ENCODE results near the gene NFAT5. TPM values are rescaled to one million over a fixed set of nuclear protein-coding genes. Genes with fewer than 3 reads are reported as not detected.
A peak's percentile ranks its signal among the peaks of the same experiment; 100 is the strongest.
"Not testable (repeated sequence)": the region's sequence is repeated elsewhere in the genome, so short reads cannot be mapped to it uniquely, and the experiment has no call there.

The NFAT5 gene
- total RNA-seq, 1 donor from 2014 or later, result 41.0 TPM

GRCh38 chr16:69568676-69569075, 2.9 kb downstream of the NFAT5 start:
- Mint-ChIP-seq H3K27me3 (ENCODE audit: low read depth) (no peaks in the 10 kb centered on the region), H3K27ac (ENCODE audit: unreplicated experiment) (peak overlapping the region; percentile 27), H3K4me1 (ENCODE audit: low read depth) (peaks cover 43% of the 10 kb centered on the region), H3K4me3 (ENCODE audit: unreplicated experiment) (peak overlapping the region; percentile 16), H3K36me3 (ENCODE audit: low read depth) (peaks cover 3% of the 10 kb centered on the region), H3K9me3 (ENCODE audit: low read depth) (no peaks in the 10 kb centered on the region)
- no peak for DNase-seq (ENCODE audit: low spot score)
- no peak for TF ChIP-seq CTCF (IDR thresholded peaks at IDR 0.05)

GRCh38 chr16:69578771-69579170, 13.0 kb downstream of the NFAT5 start:
- not testable (repeated sequence) for DNase-seq (ENCODE audit: low spot score); H3K27ac Mint-ChIP-seq (ENCODE audit: unreplicated experiment); H3K36me3 Mint-ChIP-seq (ENCODE audit: low read depth); H3K27me3 Mint-ChIP-seq (ENCODE audit: low read depth); H3K4me3 Mint-ChIP-seq (ENCODE audit: unreplicated experiment); H3K9me3 Mint-ChIP-seq (ENCODE audit: low read depth)
- H3K4me1 Mint-ChIP-seq (ENCODE audit: low read depth), result peaks cover 21% of the 10 kb centered on the region

- Mint-ChIP-seq H3K36me3 (ENCODE audit: low read depth) (no peaks in the 10 kb centered on the region), H3K9me3 (ENCODE audit: low read depth) (peaks cover 3% of the 10 kb centered on the region), H3K4me3 (ENCODE audit: unreplicated experiment) (no peak overlapping the region), H3K4me1 (ENCODE audit: low read depth) (peaks cover 21% of the 10 kb centered on the region), H3K27me3 (ENCODE audit: low read depth) (no peaks in the 10 kb centered on the region), H3K27ac (ENCODE audit: unreplicated experiment) (no peak overlapping the region)
- no peak for TF ChIP-seq CTCF (IDR thresholded peaks at IDR 0.05)
- no peak for DNase-seq (ENCODE audit: low spot score)
These were observed 14.2 kb downstream of the NFAT5 start for GRCh38 chr16:69579783-69580481.

GRCh38 chr16:69581297-69581696, 15.5 kb downstream of the NFAT5 start:
- Mint-ChIP-seq H3K27ac (ENCODE audit: unreplicated experiment) (no peak overlapping the region), H3K9me3 (ENCODE audit: low read depth) (peaks cover 3% of the 10 kb centered on the region), H3K36me3 (ENCODE audit: low read depth) (peaks cover 1% of the 10 kb centered on the region), H3K4me1 (ENCODE audit: low read depth) (peaks cover 30% of the 10 kb centered on the region), H3K4me3 (ENCODE audit: unreplicated experiment) (no peak overlapping the region), H3K27me3 (ENCODE audit: low read depth) (no peaks in the 10 kb centered on the region)
- TF ChIP-seq CTCF (IDR thresholded peaks at IDR 0.05), result no peak
- DNase-seq (ENCODE audit: low spot score), result no peak

GRCh38 chr16:69584493-69584892, 18.7 kb downstream of the NFAT5 start:
- H3K4me3 Mint-ChIP-seq (ENCODE audit: unreplicated experiment); H3K27me3 Mint-ChIP-seq (ENCODE audit: low read depth); H3K36me3 Mint-ChIP-seq (ENCODE audit: low read depth); H3K27ac Mint-ChIP-seq (ENCODE audit: unreplicated experiment); DNase-seq (ENCODE audit: low spot score); H3K9me3 Mint-ChIP-seq (ENCODE audit: low read depth): not testable (repeated sequence)
- peaks cover 29% of the 10 kb centered on the region for H3K4me1 Mint-ChIP-seq (ENCODE audit: low read depth)

GRCh38 chr16:69589434-69590269, 23.9 kb downstream of the NFAT5 start:
- Mint-ChIP-seq H3K9me3 (ENCODE audit: low read depth) (no peaks in the 10 kb centered on the region), H3K36me3 (ENCODE audit: low read depth) (peaks cover 3% of the 10 kb centered on the region), H3K4me1 (ENCODE audit: low read depth) (peaks cover 45% of the 10 kb centered on the region), H3K4me3 (ENCODE audit: unreplicated experiment) (no peak overlapping the region), H3K27me3 (ENCODE audit: low read depth) (no peaks in the 10 kb centered on the region), H3K27ac (ENCODE audit: unreplicated experiment) (no peak overlapping the region)
- no peak for TF ChIP-seq CTCF (IDR thresholded peaks at IDR 0.05)
- no peak for DNase-seq (ENCODE audit: low spot score)
